ENCODE measurements around the gene ESAM. TPM values are rescaled to one million over a fixed set of nuclear protein-coding genes. Genes with fewer than 3 reads are reported as not detected.
A peak's percentile ranks its signal among the peaks of the same experiment; 100 is the strongest.

Gene ESAM
- total RNA-seq (2014; rRNA removed; shearing (Covaris generic)), result 0.43 and 0.66 TPM in 2 replicates
- 0.26 and 0.52 TPM in 2 replicates for polyA plus RNA-seq (2015; cell fraction: cytosol; rRNA removed)
- 1.4 and 1.7 TPM in 2 replicates for polyA plus RNA-seq (2015; cell fraction: nucleus; rRNA removed)

- no peak for DNase-seq (ENCODE audit: low read depth)
Measured at GRCh38 chr11:124762105-124762623, at the start of gene ESAM. TSS of gene ESAM (minus strand) at chr11:124762290. CDS start at chr11:124762154, 136 bp downstream.

GRCh38 chr11:124811399-124812125, 49.5 kb upstream of the ESAM start:
- DNase-seq (ENCODE audit: low read depth), result no peak

- no peak for DNase-seq (ENCODE audit: low read depth)
Measured at GRCh38 chr11:124807660-124808270, 45.7 kb upstream of the ESAM start.

GRCh38 chr11:124807201-124807600, 45.1 kb upstream of the ESAM start:
- DNase-seq (ENCODE audit: low read depth), result no peak

GRCh38 chr11:124804884-124805283, 42.8 kb upstream of the ESAM start:
- DNase-seq (ENCODE audit: low read depth), result no peak

- DNase-seq (ENCODE audit: low read depth), result no peak
Measured at GRCh38 chr11:124801636-124802312, 39.7 kb upstream of the ESAM start.

GRCh38 chr11:124801014-124801413, 38.9 kb upstream of the ESAM start:
- peak; percentile 56 for DNase-seq (ENCODE audit: low read depth)

GRCh38 chr11:124800226-124800929, 38.3 kb upstream of the ESAM start, which contains the start of gene MSANTD2:
TSS of gene MSANTD2 (minus strand) at chr11:124800406. CDS start at chr11:124800380, 26 bp downstream.
- DNase-seq (ENCODE audit: low read depth), result peak; percentile 83

- DNase-seq (ENCODE audit: low read depth), result peak; percentile 40
Measured at GRCh38 chr11:124799348-124800225, 37.5 kb upstream of the ESAM start.

GRCh38 chr11:124798991-124799347, 36.9 kb upstream of the ESAM start:
- DNase-seq (ENCODE audit: low read depth), result peak; percentile 81

- DNase-seq (ENCODE audit: low read depth), result no peak
Measured at GRCh38 chr11:124796312-124796711, 34.2 kb upstream of the ESAM start.

GRCh38 chr11:124793466-124794278, 31.6 kb upstream of the ESAM start:
- DNase-seq (ENCODE audit: low read depth), result peak; percentile 34

GRCh38 chr11:124791626-124792341, 29.7 kb upstream of the ESAM start:
- DNase-seq (ENCODE audit: low read depth), result no peak

GRCh38 chr11:124788521-124788920, 26.4 kb upstream of the ESAM start:
- no peak for DNase-seq (ENCODE audit: low read depth)

- DNase-seq (ENCODE audit: low read depth), result no peak
Measured at GRCh38 chr11:124784051-124784450, 22.0 kb upstream of the ESAM start.

GRCh38 chr11:124783002-124783401, 20.9 kb upstream of the ESAM start:
- DNase-seq (ENCODE audit: low read depth), result no peak

- DNase-seq (ENCODE audit: low read depth), result no peak
Measured at GRCh38 chr11:124779568-124779967, 17.5 kb upstream of the ESAM start.

GRCh38 chr11:124778281-124778680, 16.2 kb upstream of the ESAM start:
- no peak for DNase-seq (ENCODE audit: low read depth)
